Nephron (organoid): ENCODE measurements around the gene RGS11.

ENCODE experiments used
- H3K27ac Mint-ChIP-seq, 3 experiments: 2 replicates each; pipeline ENCODE4 v1.8.0; 2020; ENCODE audit warnings: mixed read lengths in 3 of 3, mild to moderate bottlenecking in 2 of 3, moderate library complexity in 1 of 3
- H3K27me3 Mint-ChIP-seq: 2 replicates; pipeline ENCODE4 v1.8.0; 2021; ENCODE audit warnings: low read depth, mild to moderate bottlenecking, moderate library complexity, mixed read lengths
- H3K36me3 Mint-ChIP-seq: 2 replicates; pipeline ENCODE4 v1.8.0; 2020; ENCODE audit warnings: low read depth, mixed read lengths
- H3K4me1 Mint-ChIP-seq: 2 replicates; pipeline ENCODE4 v1.8.0; 2020; ENCODE audit warnings: mixed read lengths
- H3K4me3 Mint-ChIP-seq, 3 experiments: 2 replicates each; pipeline ENCODE4 v1.8.0; 2020; ENCODE audit warnings: mild to moderate bottlenecking in 3 of 3, mixed read lengths in 3 of 3, moderate library complexity in 2 of 3
- H3K9me3 Mint-ChIP-seq: 2 replicates; pipeline ENCODE4 v1.8.0; 2020; ENCODE audit warnings: mixed read lengths
- CTCF ChIP-seq, 3 experiments: fragments of 200-600 bp; sonication (generic); IDR thresholded peaks; one replicate each; pipeline ENCODE4 v1.5.0; 2021; ENCODE audit warnings: antibody characterized with exemption in 3 of 3; ENCODE audit not compliant: unreplicated experiment in 3 of 3

The RGS11 gene

GRCh38 chr16:229731-230281 lies 45.9 kb downstream of the RGS11 start:
- Mint-ChIP-seq H3K4me3 (peak overlapping the region; percentile 96 to 99 (median 99)), H3K4me1 (peaks cover 24% of the 10 kb centered on the region), H3K9me3 (no peaks in the 10 kb centered on the region), H3K27ac (peak overlapping the region; percentile 79 to 97 (median 97)), H3K27me3 (no peaks in the 10 kb centered on the region), H3K36me3 (peaks cover 34% of the 10 kb centered on the region)
- TF ChIP-seq CTCF (IDR thresholded peaks at IDR 0.05; ENCODE audit: unreplicated experiment in 3 of 3), result no peak

- H3K4me1 Mint-ChIP-seq, result peaks cover 24% of the 10 kb centered on the region
- H3K4me3 Mint-ChIP-seq, result peak within 1 kb of the TSS; percentile 96 to 99 (median 99)
- no peaks in the 10 kb centered on the region for H3K27me3 Mint-ChIP-seq
- H3K27ac Mint-ChIP-seq, result peak within 1 kb of the TSS; percentile 87 to 97 (median 97)
- peaks cover 36% of the 10 kb centered on the region for H3K36me3 Mint-ChIP-seq
- no peaks in the 10 kb centered on the region for H3K9me3 Mint-ChIP-seq
- TF ChIP-seq CTCF (IDR thresholded peaks at IDR 0.05; ENCODE audit: unreplicated experiment in 3 of 3), result no peak
These were observed 46.7 kb downstream of the RGS11 start, which contains the start of gene LUC7L for GRCh38 chr16:228852-229730. Gene LUC7L, minus strand, starts transcription at chr16:229449. Its CDS starts 110 bp downstream, at chr16:229339.

DNA sequence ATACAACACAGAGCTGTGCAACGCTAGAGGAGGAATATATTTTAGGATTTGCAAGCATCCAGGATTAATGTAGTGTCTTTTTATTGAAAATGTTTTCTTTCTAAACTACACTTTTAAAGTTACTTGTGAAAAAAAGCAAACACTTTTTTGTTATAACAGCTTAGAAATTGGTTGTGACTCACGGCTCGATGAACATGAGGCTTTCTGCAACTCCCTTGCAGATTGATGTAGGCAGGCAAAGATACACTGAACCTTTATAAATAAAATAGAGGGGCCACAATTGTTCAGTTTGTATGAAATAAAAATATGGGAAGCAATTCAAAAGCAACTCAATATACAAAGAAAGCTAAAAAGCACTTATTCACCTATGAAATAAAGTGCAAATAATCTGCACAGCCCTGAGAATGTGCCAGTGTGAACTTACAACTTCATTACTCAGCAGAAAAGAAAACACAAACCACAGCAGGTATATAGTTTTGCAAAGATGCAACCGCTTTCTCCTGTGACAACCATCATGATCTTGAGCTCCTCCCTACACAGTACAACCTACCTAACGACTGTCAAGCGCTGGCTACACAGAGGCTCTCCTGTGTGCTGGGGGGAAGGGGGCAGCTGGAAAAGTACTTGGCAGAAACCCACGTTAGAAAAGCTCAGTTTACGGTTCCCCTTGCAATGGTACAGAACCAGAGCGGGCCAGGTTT lies 47.4 kb downstream of the RGS11 start:
- H3K27me3 Mint-ChIP-seq, result no peaks in the 10 kb centered on the region
- peak overlapping the region; percentile 96 to 99 (median 99) for H3K4me3 Mint-ChIP-seq
- peaks cover 40% of the 10 kb centered on the region for H3K36me3 Mint-ChIP-seq
- no peaks in the 10 kb centered on the region for H3K9me3 Mint-ChIP-seq
- H3K4me1 Mint-ChIP-seq, result peaks cover 24% of the 10 kb centered on the region
- H3K27ac Mint-ChIP-seq, result peak overlapping the region; percentile 87 to 97 (median 97)
- no peak for TF ChIP-seq CTCF (IDR thresholded peaks at IDR 0.05; ENCODE audit: unreplicated experiment in 3 of 3)

DNA sequence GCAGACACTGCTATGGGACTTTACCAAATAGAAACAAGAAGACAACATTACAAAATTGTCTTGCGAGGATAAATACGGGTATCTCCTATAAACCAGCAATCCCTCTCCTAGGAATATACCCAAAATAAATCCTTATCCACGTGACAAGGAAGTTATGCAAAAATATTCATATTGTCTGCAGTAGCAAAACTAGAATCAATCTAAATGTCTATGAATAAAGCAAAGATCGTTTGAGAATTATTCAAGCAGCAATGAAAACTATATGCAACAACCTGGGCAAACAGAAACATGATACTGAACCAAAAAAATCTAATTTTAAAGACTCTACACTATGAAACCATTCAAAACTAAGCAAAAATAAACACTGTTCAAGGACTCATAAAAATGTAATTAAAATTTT lies 55.7 kb downstream of the RGS11 start:
- Mint-ChIP-seq H3K4me1 (no peaks in the 10 kb centered on the region), H3K4me3 (no peak overlapping the region), H3K27me3 (no peaks in the 10 kb centered on the region), H3K36me3 (peaks cover 65% of the 10 kb centered on the region), H3K9me3 (no peaks in the 10 kb centered on the region), H3K27ac (no peak overlapping the region)
- TF ChIP-seq CTCF (IDR thresholded peaks at IDR 0.05; ENCODE audit: unreplicated experiment in 3 of 3), result no peak
